Pericardium fibroblast (primary cell): ENCODE data around the gene ZNF337. TPM values are rescaled to one million over a fixed set of nuclear protein-coding genes. Genes with fewer than 3 reads are reported as not detected.

ENCODE experiments used
- total RNA-seq: library from RNA; depleted of rRNA; stranded (reverse); fragments of >200 nt; gene quantifications from 2 replicates; pipeline ENCODE4 v1.2.3, GENCODE V29; 2015

ZNF337 gene
- total RNA-seq, result 6.4 and 7.7 TPM in 2 replicates

DNA sequence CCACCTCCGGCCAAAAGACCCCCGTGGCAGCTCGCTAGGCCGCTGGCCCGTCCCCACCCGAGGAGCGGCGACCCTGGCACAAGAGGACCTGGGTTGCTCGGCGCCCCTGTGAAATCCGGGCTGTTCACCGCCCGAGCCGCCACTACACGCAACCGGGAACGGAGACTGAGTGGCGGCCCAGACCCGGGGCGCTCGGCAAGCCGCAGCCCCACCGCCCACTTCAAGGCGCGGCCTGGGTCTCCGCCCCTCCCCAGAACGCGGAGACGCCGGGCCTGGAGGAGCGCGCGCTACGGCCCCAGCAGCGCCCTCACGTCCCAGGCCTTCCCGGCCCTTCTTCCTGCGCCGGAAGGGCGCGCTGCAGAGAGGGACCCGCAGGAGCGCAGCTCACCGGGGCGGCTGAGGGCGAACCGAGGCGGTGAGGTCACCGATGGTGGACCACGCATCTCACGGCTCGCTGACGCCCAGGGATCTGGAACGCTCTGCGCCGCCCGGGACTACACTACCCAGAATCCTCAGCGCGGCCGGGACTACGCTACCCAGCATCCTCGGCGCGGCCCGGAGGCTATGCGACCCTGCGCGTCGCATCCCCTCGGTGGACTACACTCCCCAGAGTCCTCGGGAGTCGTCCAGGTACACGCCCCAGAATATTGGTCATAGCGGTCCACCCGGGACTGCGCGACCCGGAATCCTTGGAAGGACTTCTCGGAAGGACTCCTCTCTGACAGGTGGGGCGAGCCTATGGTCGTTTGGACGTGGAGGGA is at the start of gene ZNF337:
TSS of gene ZNF337 (minus strand) at position 483 of the 761 bp plus-strand sequence. CDS start 10,436 bp downstream, outside the sequence.

Other genes starting within 250 kb of the ZNF337 start
- gene NINL, start 111.3 kb downstream of the ZNF337 start, total RNA-seq, result 6.0 and 10.2 TPM in 2 replicates
- gene NANP, start 72.8 kb downstream of the ZNF337 start, total RNA-seq, result 4.9 and 7.2 TPM in 2 replicates